Suprapubic skin (tissue), 4 donors: Measurements from ENCODE around the gene ASPN. TPM values are rescaled to one million over a fixed set of nuclear protein-coding genes. Genes with fewer than 3 reads are reported as not detected.

Source experiments
- DNase-seq, 2 donors: peaks; one replicate each; pipeline ENCODE4 v3.0.0-alpha.2; 2019; ENCODE audit warnings: low spot score in 2 of 2
- H3K27ac ChIP-seq: fragments of 200-600 bp; sonication (generic); one replicate; pipeline ENCODE4 v1.5.1; 2019
- H3K27me3 ChIP-seq: fragments of 200-600 bp; sonication (generic); one replicate; pipeline ENCODE4 v1.5.1; 2019
- H3K36me3 ChIP-seq: fragments of 200-600 bp; sonication (generic); one replicate; pipeline ENCODE4 v1.5.1; 2019
- H3K4me1 ChIP-seq: fragments of 200-600 bp; sonication (generic); one replicate; pipeline ENCODE4 v1.5.1; 2019
- H3K4me3 ChIP-seq: fragments of 200-600 bp; sonication (generic); one replicate; pipeline ENCODE4 v1.5.1; 2019; ENCODE audit warnings: mild to moderate bottlenecking
- H3K9me3 ChIP-seq: fragments of 200-600 bp; sonication (generic); one replicate; pipeline ENCODE4 v1.5.1; 2019
- CTCF ChIP-seq, 2 donors: fragments of 200-600 bp in 1 of 2; fragments of 450-650 bp in 1 of 2; sonication (generic) in 1 of 2; IDR thresholded peaks; one replicate each; pipeline ENCODE4 v1.5.1; 2016 to 2019; ENCODE audit warnings: antibody characterized with exemption in 2 of 2, mild to moderate bottlenecking in 1 of 2, moderate library complexity in 1 of 2
- EP300 ChIP-seq: sonication (generic); formaldehyde crosslinking; IDR thresholded peaks from one replicate; pipeline ENCODE4 v1.6.1; 2017; ENCODE audit warnings: antibody characterized with exemption
- POLR2A ChIP-seq, 2 donors: fragments of 450-650 bp; IDR thresholded peaks; one replicate each; pipeline ENCODE4 v1.6.1; 2017; ENCODE audit warnings: antibody characterized with exemption in 2 of 2, mild to moderate bottlenecking in 2 of 2, moderate library complexity in 2 of 2
- POLR2AphosphoS5 ChIP-seq, 3 donors: sonication (generic); formaldehyde crosslinking; IDR thresholded peaks; one replicate each; pipeline ENCODE4 v1.6.1; 2017; ENCODE audit warnings: antibody characterized with exemption in 3 of 3
- WGBS: methylation state at CpG from one replicate; pipeline ENCODE4 v1.1.5; 2018; 5-methylcytosine and 5-hydroxymethylcytosine counted together
- total RNA-seq, 4 donors: library from RNA; depleted of rRNA; stranded (reverse); fragments of >200 nt; gene quantifications; one replicate each; pipeline ENCODE4 v1.1.0, GENCODE V29; 2016

ASPN gene
- total RNA-seq, 4 donors from 2014 or later: 2.8 to 13.3 (median 5.3) TPM

GRCh38 chr9:92499701-92500100 is 17.4 kb upstream of the ASPN start:
- H3K36me3 ChIP-seq: no peaks in the 10 kb centered on the region
- H3K4me1 ChIP-seq: peaks cover 26% of the 10 kb centered on the region
- H3K9me3 ChIP-seq: no peaks in the 10 kb centered on the region
- WGBS: 79% methylated on average over 2 of the region's 2 CpGs
- no peak for TF ChIP-seq EP300
- TF ChIP-seq CTCF (IDR thresholded peaks at IDR 0.05): no peak
- no peak for TF ChIP-seq POLR2AphosphoS5 (IDR thresholded peaks at IDR 0.05)
- no peak for TF ChIP-seq POLR2A (IDR thresholded peaks at IDR 0.05)
- H3K27ac ChIP-seq: no peak overlapping the region
- no peak overlapping the region for H3K4me3 ChIP-seq
- H3K27me3 ChIP-seq: no peaks in the 10 kb centered on the region
- no peak for DNase-seq

DNA sequence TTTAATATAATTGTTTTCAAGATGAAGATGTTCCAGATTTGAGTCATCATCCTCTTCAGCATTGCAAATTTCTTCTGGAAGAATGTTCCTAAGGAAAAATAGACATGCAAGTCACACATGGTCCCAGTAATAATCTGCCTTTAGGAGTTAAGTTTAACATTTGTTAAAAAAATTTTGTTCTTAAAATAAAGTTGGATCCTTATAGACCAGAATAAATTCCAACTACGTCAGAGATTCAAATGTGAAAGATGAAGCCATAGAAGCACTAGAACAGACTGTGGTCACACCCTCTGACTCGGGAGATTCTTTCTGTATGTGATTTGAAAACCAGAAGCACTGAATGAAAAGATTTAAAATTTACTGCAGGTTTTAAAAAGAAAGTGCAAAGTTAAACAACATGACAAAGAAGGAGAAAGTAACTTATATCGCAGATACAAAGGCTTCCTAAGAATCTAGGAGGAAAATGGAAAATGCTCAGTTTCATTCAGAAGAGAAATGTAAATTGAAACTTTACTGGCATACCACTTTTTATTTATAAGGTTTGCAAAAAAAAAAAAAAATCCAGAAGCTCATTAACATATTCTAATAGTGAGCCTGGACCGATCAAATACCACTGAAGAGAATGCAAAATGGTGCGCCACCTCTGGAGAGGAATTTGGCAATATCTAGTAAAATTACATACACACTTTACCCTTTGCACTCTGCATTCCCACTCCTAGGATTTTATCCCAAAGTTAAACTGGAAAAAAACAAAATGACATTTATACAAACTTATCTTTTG is 14.3 kb upstream of the ASPN start:
- H3K36me3 ChIP-seq: no peaks in the 10 kb centered on the region
- H3K4me1 ChIP-seq: peaks cover 7% of the 10 kb centered on the region
- DNase-seq: no peak
- WGBS: 59% methylated on average over 5 of the region's 5 CpGs
- no peak overlapping the region for H3K27ac ChIP-seq
- TF ChIP-seq EP300 (no peak), POLR2AphosphoS5 (IDR thresholded peaks at IDR 0.05) (no peak), CTCF (IDR thresholded peaks at IDR 0.05) (no peak), POLR2A (IDR thresholded peaks at IDR 0.05) (no peak)
- no peaks in the 10 kb centered on the region for H3K9me3 ChIP-seq
- no peaks in the 10 kb centered on the region for H3K27me3 ChIP-seq
- H3K4me3 ChIP-seq: no peak overlapping the region

DNA sequence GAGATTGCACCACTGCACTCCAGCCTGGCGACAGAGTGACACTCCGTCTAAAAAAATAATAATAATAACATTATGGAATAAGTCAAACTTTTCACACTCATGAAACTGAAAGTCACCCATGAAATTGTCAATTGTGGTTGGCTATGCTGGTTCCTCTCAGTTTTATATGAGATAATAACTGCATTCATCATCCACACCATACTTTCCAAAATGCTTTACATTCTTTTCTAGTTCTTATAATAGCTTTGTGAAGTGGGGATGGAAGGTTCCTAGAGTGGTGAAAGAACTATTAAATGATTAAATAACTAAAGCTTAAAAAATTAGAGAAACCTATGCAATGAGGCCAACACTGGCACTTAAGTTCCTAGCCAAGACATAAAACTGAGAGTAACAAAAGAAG is 12.6 kb upstream of the ASPN start:
- TF ChIP-seq POLR2A (IDR thresholded peaks at IDR 0.05): no peak
- no peak for TF ChIP-seq EP300
- no peak for TF ChIP-seq CTCF (IDR thresholded peaks at IDR 0.05)
- TF ChIP-seq POLR2AphosphoS5 (IDR thresholded peaks at IDR 0.05): no peak
- peaks cover 3% of the 10 kb centered on the region for H3K4me1 ChIP-seq
- no peaks in the 10 kb centered on the region for H3K9me3 ChIP-seq
- H3K27ac ChIP-seq: no peak overlapping the region
- H3K4me3 ChIP-seq: no peak overlapping the region
- no peaks in the 10 kb centered on the region for H3K36me3 ChIP-seq
- WGBS: 92% methylated on average over 2 of the region's 2 CpGs
- no peaks in the 10 kb centered on the region for H3K27me3 ChIP-seq
- DNase-seq: no peak

GRCh38 chr9:92493749-92494387 is 11.6 kb upstream of the ASPN start:
- H3K4me3 ChIP-seq: no peak overlapping the region
- H3K9me3 ChIP-seq: no peaks in the 10 kb centered on the region
- H3K27me3 ChIP-seq: no peaks in the 10 kb centered on the region
- no peaks in the 10 kb centered on the region for H3K36me3 ChIP-seq
- DNase-seq: no peak
- 81% methylated on average over 9 of the region's 9 CpGs for WGBS
- TF ChIP-seq CTCF (IDR thresholded peaks at IDR 0.05): no peak
- TF ChIP-seq POLR2AphosphoS5 (IDR thresholded peaks at IDR 0.05): no peak
- TF ChIP-seq POLR2A (IDR thresholded peaks at IDR 0.05): no peak
- no peak for TF ChIP-seq EP300
- H3K4me1 ChIP-seq: peaks cover 6% of the 10 kb centered on the region
- no peak overlapping the region for H3K27ac ChIP-seq

GRCh38 chr9:92492781-92493401 is 10.6 kb upstream of the ASPN start:
- H3K27me3 ChIP-seq: no peaks in the 10 kb centered on the region
- H3K27ac ChIP-seq: no peak overlapping the region
- TF ChIP-seq EP300: no peak
- TF ChIP-seq POLR2AphosphoS5 (IDR thresholded peaks at IDR 0.05): no peak
- no peak for TF ChIP-seq CTCF (IDR thresholded peaks at IDR 0.05)
- TF ChIP-seq POLR2A (IDR thresholded peaks at IDR 0.05): no peak
- no peak for DNase-seq
- H3K4me1 ChIP-seq: peaks cover 6% of the 10 kb centered on the region
- 82% methylated on average over 3 of the region's 3 CpGs for WGBS
- no peaks in the 10 kb centered on the region for H3K9me3 ChIP-seq
- no peaks in the 10 kb centered on the region for H3K36me3 ChIP-seq
- H3K4me3 ChIP-seq: no peak overlapping the region
